HUES6 (cell line): Measurements from ENCODE around the gene NDUFB7.

Experiments used
- H3K27ac ChIP-seq: 2 replicates; pipeline ENCODE4 v1.7.0; 2013; ENCODE audit warnings: low read depth, mild to moderate bottlenecking, low read length, inconsistent platforms
- H3K27me3 ChIP-seq: 2 replicates; pipeline ENCODE4 v1.6.1; 2013; ENCODE audit warnings: low read length; ENCODE audit not compliant: control insufficient read depth, insufficient read depth
- H3K36me3 ChIP-seq: 2 replicates; pipeline ENCODE4 v1.6.1; 2013; ENCODE audit warnings: low read length; ENCODE audit not compliant: control insufficient read depth, insufficient read depth
- H3K4me1 ChIP-seq: 2 replicates; pipeline ENCODE4 v1.6.1; 2013; ENCODE audit warnings: low read length; ENCODE audit not compliant: control insufficient read depth, insufficient read depth
- H3K4me3 ChIP-seq: 2 replicates; pipeline ENCODE4 v1.5.1; 2013; ENCODE audit warnings: low read depth, low read length
- H3K9ac ChIP-seq: one replicate; pipeline ENCODE4 v1.6.1; 2013; ENCODE audit warnings: mild to moderate bottlenecking, low read length
- H3K9me3 ChIP-seq: 2 replicates; pipeline ENCODE4 v1.6.1; 2013; ENCODE audit warnings: low read depth, low read length; ENCODE audit not compliant: control insufficient read depth, insufficient read depth

NDUFB7 gene

DNA sequence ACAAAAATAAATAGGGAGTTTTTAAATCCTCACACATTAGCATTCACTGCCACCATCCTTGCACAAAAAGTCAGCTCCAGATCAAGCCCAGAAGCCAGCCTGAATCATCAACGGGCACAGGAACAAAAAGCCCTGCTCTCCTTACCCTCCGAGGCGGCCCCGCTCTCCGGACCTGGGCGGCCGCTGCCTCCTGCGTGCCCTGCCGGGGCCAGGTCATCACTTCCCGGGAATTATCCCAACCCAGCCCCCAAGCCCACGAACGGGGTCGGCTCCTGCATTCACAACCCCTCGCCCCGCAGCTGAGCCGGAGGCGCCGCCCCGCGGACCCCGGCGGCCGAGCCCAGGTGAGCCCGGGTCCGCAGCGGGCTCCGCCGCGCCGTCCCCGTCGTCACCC lies 54.4 kb downstream of the NDUFB7 start:
- H3K27ac ChIP-seq: no peak overlapping the region; the same call in 1 of the 2 replicates
- peak overlapping the region; percentile 100 for H3K4me3 ChIP-seq
- H3K36me3 ChIP-seq: peaks cover 29% of the 10 kb centered on the region
- H3K4me1 ChIP-seq: peaks cover 18% of the 10 kb centered on the region
- H3K9ac ChIP-seq: peak overlapping the region; percentile 68
- H3K27me3 ChIP-seq: no peaks in the 10 kb centered on the region
- no peaks in the 10 kb centered on the region for H3K9me3 ChIP-seq

DNA sequence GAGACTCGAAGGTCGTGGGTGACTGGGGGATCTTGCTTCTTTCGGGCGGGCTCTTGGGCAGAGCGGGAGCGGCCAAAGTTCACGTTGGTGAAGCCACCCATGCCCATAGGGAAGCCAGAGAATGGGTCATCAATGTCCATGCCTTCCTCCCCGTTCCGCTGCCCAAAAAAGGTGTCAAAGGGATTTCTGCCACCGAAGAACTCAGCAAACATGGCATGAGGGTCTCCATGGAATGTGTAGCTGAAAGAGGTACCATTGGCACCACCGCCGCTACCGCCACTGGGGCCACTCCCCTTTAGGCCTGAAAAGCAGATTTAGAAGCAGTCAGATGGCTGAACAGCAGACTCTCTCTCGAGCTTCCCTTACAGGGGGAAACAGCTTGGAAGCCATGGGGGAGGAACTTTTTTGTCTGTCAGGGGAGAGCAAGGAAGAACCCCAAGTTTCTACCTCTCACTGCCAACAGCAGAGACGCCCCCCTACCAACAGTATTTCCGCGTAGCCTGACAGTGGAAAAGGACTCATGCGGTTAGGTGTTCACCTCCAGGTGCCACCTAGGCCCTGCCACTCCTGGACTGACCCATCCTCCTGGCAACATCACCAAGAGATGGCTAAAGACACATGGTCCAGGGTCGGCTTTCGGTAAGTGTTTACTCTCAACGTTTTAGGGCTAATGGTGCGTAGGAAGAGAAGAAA lies 55.0 kb downstream of the NDUFB7 start:
- Histone ChIP-seq H3K4me3 (peak overlapping the region; percentile 100), H3K36me3 (peaks cover 29% of the 10 kb centered on the region), H3K27me3 (no peaks in the 10 kb centered on the region), H3K4me1 (peaks cover 18% of the 10 kb centered on the region), H3K27ac (no peak overlapping the region; the same call in 1 of the 2 replicates), H3K9me3 (no peaks in the 10 kb centered on the region), H3K9ac (peak overlapping the region; percentile 68)
